PC-9 (cell line): ENCODE data around the gene PIM1.

ENCODE experiments used
- EZH2 ChIP-seq: fragments of 200-600 bp; sonication (generic); IDR thresholded peaks from 2 replicates; pipeline ENCODE4 v1.8.0; 2017; ENCODE audit warnings: antibody characterized with exemption, low read depth
- TF ChIP-seq, protein P1 (sequence below): fragments of 200-600 bp; sonication (generic); conservative IDR thresholded peaks from 2 replicates; pipeline ENCODE4 v1.6.1; 2017; ENCODE audit warnings: mixed run types, antibody characterized with exemption, mild to moderate bottlenecking, moderate library complexity

- TF ChIP-seq, protein P1, sequence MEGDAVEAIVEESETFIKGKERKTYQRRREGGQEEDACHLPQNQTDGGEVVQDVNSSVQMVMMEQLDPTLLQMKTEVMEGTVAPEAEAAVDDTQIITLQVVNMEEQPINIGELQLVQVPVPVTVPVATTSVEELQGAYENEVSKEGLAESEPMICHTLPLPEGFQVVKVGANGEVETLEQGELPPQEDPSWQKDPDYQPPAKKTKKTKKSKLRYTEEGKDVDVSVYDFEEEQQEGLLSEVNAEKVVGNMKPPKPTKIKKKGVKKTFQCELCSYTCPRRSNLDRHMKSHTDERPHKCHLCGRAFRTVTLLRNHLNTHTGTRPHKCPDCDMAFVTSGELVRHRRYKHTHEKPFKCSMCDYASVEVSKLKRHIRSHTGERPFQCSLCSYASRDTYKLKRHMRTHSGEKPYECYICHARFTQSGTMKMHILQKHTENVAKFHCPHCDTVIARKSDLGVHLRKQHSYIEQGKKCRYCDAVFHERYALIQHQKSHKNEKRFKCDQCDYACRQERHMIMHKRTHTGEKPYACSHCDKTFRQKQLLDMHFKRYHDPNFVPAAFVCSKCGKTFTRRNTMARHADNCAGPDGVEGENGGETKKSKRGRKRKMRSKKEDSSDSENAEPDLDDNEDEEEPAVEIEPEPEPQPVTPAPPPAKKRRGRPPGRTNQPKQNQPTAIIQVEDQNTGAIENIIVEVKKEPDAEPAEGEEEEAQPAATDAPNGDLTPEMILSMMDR, result no peak
- no peak for TF ChIP-seq EZH2
Observed at GRCh38 chr6:37205997-37206340, 36.0 kb downstream of the PIM1 start.
